Hepatocyte (in vitro differentiated cells): ENCODE data around the gene LRRC3B. TPM values are rescaled to one million over a fixed set of nuclear protein-coding genes. Genes with fewer than 3 reads are reported as not detected.

Experiments used
- DNase-seq: peaks from one replicate; pipeline ENCODE4 v3.0.0-alpha.2; 2016; ENCODE audit warnings: low spot score
- H2AFZ ChIP-seq: fragments of 200-600 bp; sonication (generic); 2 replicates; pipeline ENCODE4 v1.6.0; 2016; ENCODE audit warnings: antibody characterized with exemption, mild to moderate bottlenecking
- H3K27ac ChIP-seq: fragments of 200-600 bp; sonication (generic); 2 replicates; pipeline ENCODE4 v1.5.1; 2016; ENCODE audit warnings: mild to moderate bottlenecking
- H3K27me3 ChIP-seq: fragments of 200-600 bp; sonication (generic); 2 replicates; pipeline ENCODE4 v1.6.1; 2016
- H3K36me3 ChIP-seq: fragments of 200-600 bp; sonication (generic); replicated peaks from 2 replicates; pipeline ENCODE4 v1.5.1; 2016; ENCODE audit warnings: low read depth; ENCODE audit not compliant: insufficient read depth
- H3K4me1 ChIP-seq: fragments of 200-600 bp; sonication (generic); 2 replicates; pipeline ENCODE4 v1.5.1; 2016; ENCODE audit warnings: mild to moderate bottlenecking, moderate library complexity; ENCODE audit not compliant: insufficient read depth
- H3K4me2 ChIP-seq: fragments of 200-600 bp; sonication (generic); 2 replicates; pipeline ENCODE4 v1.6.0; 2016
- H3K4me3 ChIP-seq: fragments of 200-600 bp; sonication (generic); 2 replicates; pipeline ENCODE4 v1.5.1; 2016; ENCODE audit warnings: mild to moderate bottlenecking
- H3K79me2 ChIP-seq: fragments of 200-600 bp; sonication (generic); 2 replicates; pipeline ENCODE4 v1.6.0; 2017; ENCODE audit warnings: mild to moderate bottlenecking
- H3K9me2 ChIP-seq: fragments of 200-600 bp; sonication (generic); replicated peaks from 2 replicates; pipeline ENCODE4 v1.6.0; 2017; ENCODE audit warnings: mild to moderate bottlenecking; ENCODE audit not compliant: insufficient read depth
- H3K9me3 ChIP-seq: fragments of 200-600 bp; sonication (generic); 2 replicates; pipeline ENCODE4 v1.5.1; 2016; ENCODE audit warnings: low read depth, mild to moderate bottlenecking
- H4K20me1 ChIP-seq: fragments of 200-600 bp; sonication (generic); 2 replicates; pipeline ENCODE4 v1.6.0; 2016; ENCODE audit warnings: mild to moderate bottlenecking; ENCODE audit not compliant: insufficient read depth, poor library complexity, severe bottlenecking
- CTCF ChIP-seq: fragments of 200-600 bp; sonication (generic); IDR thresholded peaks from 2 replicates; pipeline ENCODE4 v1.5.1; 2016; ENCODE audit warnings: antibody characterized with exemption, mild to moderate bottlenecking; ENCODE audit not compliant: poor library complexity
- EZH2 ChIP-seq: fragments of 200-600 bp; sonication (generic); IDR thresholded peaks from 2 replicates; pipeline ENCODE4 v1.6.1; 2016; ENCODE audit warnings: antibody characterized with exemption, mild to moderate bottlenecking, borderline replicate concordance
- EZH2phosphoT487 ChIP-seq: fragments of 200-600 bp; sonication (generic); IDR thresholded peaks from one replicate; pipeline ENCODE4 v1.6.1; 2018; ENCODE audit warnings: antibody characterized with exemption, mild to moderate bottlenecking, low read depth, moderate library complexity; ENCODE audit not compliant: unreplicated experiment, severe bottlenecking
- WGBS: methylation state at CpG from one replicate; pipeline ENCODE4 v1.1.6; 2016; ENCODE audit warnings: low lambda C conversion rate; ENCODE audit errors: missing lambda C conversion rate; 5-methylcytosine and 5-hydroxymethylcytosine counted together
- polyA plus RNA-seq: library from polyadenylated mRNA; unstranded; fragments of >200 nt; fragmentation: Nextera tagmentation; extraction: Ambion mirVana; gene quantifications from 2 replicates; pipeline ENCODE4 v1.2.1, GENCODE V29; 2016
- total RNA-seq: library from RNA; depleted of rRNA; stranded (reverse); fragments of >200 nt; gene quantifications from 2 replicates; pipeline ENCODE4 v1.2.3, GENCODE V29; 2014

The LRRC3B gene
- total and polyA plus RNA-seq, 2 experiments from 2014 or later = 1.7 to 5.9 TPM

- Histone ChIP-seq H2AFZ (no peak overlapping the region), H3K27ac (no peak overlapping the region), H4K20me1 (no peaks in the 10 kb centered on the region), H3K9me3 (no peaks in the 10 kb centered on the region), H3K4me1 (no peaks in the 10 kb centered on the region), H3K36me3 (no peaks in the 10 kb centered on the region), H3K27me3 (no peaks in the 10 kb centered on the region), H3K4me3 (no peak overlapping the region), H3K9me2 (no peaks in the 10 kb centered on the region), H3K4me2 (no peak overlapping the region), H3K79me2 (no peaks in the 10 kb centered on the region)
- peak; percentile 89 for DNase-seq
- WGBS = 31% methylated on average over 5 of the region's 5 CpGs
- TF ChIP-seq EZH2phosphoT487 = no peak
- no peak for TF ChIP-seq EZH2
- peak; percentile 80 for TF ChIP-seq CTCF
These were observed 89.8 kb downstream of the LRRC3B start for GRCh38 chr3:26712211-26713026.

GRCh38 chr3:26713091-26713490, 90.5 kb downstream of the LRRC3B start:
- Histone ChIP-seq H2AFZ (no peak overlapping the region), H3K4me2 (no peak overlapping the region), H3K27me3 (no peaks in the 10 kb centered on the region), H3K9me3 (no peaks in the 10 kb centered on the region), H3K4me3 (no peak overlapping the region), H3K4me1 (no peaks in the 10 kb centered on the region), H3K9me2 (no peaks in the 10 kb centered on the region), H3K27ac (no peak overlapping the region), H3K79me2 (no peaks in the 10 kb centered on the region), H3K36me3 (no peaks in the 10 kb centered on the region), H4K20me1 (no peaks in the 10 kb centered on the region)
- TF ChIP-seq EZH2 (no peak), EZH2phosphoT487 (no peak), CTCF (no peak)
- DNase-seq = no peak
- 73% methylated on average over 3 of the region's 3 CpGs for WGBS

GRCh38 chr3:26714485-26714884, 91.9 kb downstream of the LRRC3B start:
- DNase-seq = no peak
- no peaks in the 10 kb centered on the region for H3K9me3 ChIP-seq
- H3K27me3 ChIP-seq = no peaks in the 10 kb centered on the region
- H3K4me1 ChIP-seq = no peaks in the 10 kb centered on the region
- H4K20me1 ChIP-seq = no peaks in the 10 kb centered on the region
- 74% methylated on average over 3 of the region's 3 CpGs for WGBS
- no peak overlapping the region for H3K27ac ChIP-seq
- H2AFZ ChIP-seq = no peak overlapping the region
- H3K9me2 ChIP-seq = no peaks in the 10 kb centered on the region
- H3K4me3 ChIP-seq = no peak overlapping the region
- H3K36me3 ChIP-seq = no peaks in the 10 kb centered on the region
- no peaks in the 10 kb centered on the region for H3K79me2 ChIP-seq
- no peak overlapping the region for H3K4me2 ChIP-seq
- TF ChIP-seq CTCF (no peak), EZH2phosphoT487 (no peak), EZH2 (no peak)
